Activated CD4-positive, CD25-positive, alpha-beta regulatory T cell treated with anti-CD3 and anti-CD28 coated beads, Interleukin-2, amount 50 U/mL, for 16 hours (primary cell): ENCODE measurements around the gene KIAA0408.
"Not testable (repeated sequence)": the region's sequence is repeated elsewhere in the genome, so short reads cannot be mapped to it uniquely, and the experiment has no call there.

ENCODE experiments used
- DNase-seq: peaks from one replicate; pipeline ENCODE4 v3.0.0-alpha.2; 2020; ENCODE audit warnings: low read depth, low spot score

Gene KIAA0408

DNA sequence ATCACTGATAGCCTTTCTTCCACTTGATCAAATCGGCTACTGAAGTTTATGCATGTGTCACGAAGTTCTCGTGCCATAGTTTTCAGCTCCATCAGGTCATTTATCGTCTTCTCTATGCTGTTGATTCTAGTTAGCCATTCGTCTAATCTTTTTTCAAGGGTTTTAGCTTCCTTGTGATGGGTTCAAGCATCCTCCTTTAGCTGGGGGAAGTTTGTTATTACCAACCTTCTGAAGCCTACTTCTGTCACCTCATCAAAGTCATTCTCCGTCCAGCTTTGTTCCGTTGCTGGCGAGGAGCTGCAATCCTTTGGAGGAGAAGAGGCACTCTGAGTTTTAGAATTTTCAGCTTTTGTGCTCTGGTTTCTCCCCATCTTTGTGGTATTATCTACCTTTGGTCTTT is 47.2 kb downstream of the KIAA0408 start:
- not testable (repeated sequence) for DNase-seq
